Kidney glomerular epithelial cell (primary cell): ENCODE measurements around the gene TPRG1L.
A peak's percentile ranks its signal among the peaks of the same experiment; 100 is the strongest.
"Not testable (repeated sequence)": the region's sequence is repeated elsewhere in the genome, so short reads cannot be mapped to it uniquely, and the experiment has no call there.

ENCODE experiments used
- DNase-seq: peaks from one replicate; lab custom pipeline; 2025; lab: John Stamatoyannopoulos, UW

TPRG1L gene

GRCh38 chr1:3624200-3625136, at the start of gene TPRG1L:
Gene TPRG1L (plus strand): TSS chr1:3625015. CDS start chr1:3625073, 58 bp downstream.
- DNase-seq = peak; percentile 93

GRCh38 chr1:3575515-3575914, 49.3 kb upstream of the TPRG1L start:
- not testable (repeated sequence) for DNase-seq

- no peak for DNase-seq
Measured at GRCh38 chr1:3575993-3576392, 48.8 kb upstream of the TPRG1L start.

- peak; percentile 12 for DNase-seq
Measured at GRCh38 chr1:3577300-3577699, 47.5 kb upstream of the TPRG1L start.

- no peak for DNase-seq
Measured at GRCh38 chr1:3577711-3578432, 46.9 kb upstream of the TPRG1L start.

- DNase-seq = no peak
Measured at GRCh38 chr1:3578433-3578805, 46.4 kb upstream of the TPRG1L start.

GRCh38 chr1:3578906-3579305, 45.9 kb upstream of the TPRG1L start:
- no peak for DNase-seq

GRCh38 chr1:3579626-3580025, 45.2 kb upstream of the TPRG1L start:
- no peak for DNase-seq

- DNase-seq = no peak
Measured at GRCh38 chr1:3580231-3580630, 44.6 kb upstream of the TPRG1L start.

- no peak for DNase-seq
Measured at GRCh38 chr1:3581296-3582036, 43.3 kb upstream of the TPRG1L start.

- DNase-seq = not testable (repeated sequence)
Measured at GRCh38 chr1:3583751-3584150, 41.1 kb upstream of the TPRG1L start.

GRCh38 chr1:3584915-3585314, 39.9 kb upstream of the TPRG1L start:
- no peak for DNase-seq

- DNase-seq = not testable (repeated sequence)
Measured at GRCh38 chr1:3585353-3585868, 39.4 kb upstream of the TPRG1L start.

GRCh38 chr1:3585940-3586568, 38.8 kb upstream of the TPRG1L start:
- DNase-seq = no peak

GRCh38 chr1:3586986-3587759, 37.6 kb upstream of the TPRG1L start:
- DNase-seq = no peak

GRCh38 chr1:3588395-3588794, 36.4 kb upstream of the TPRG1L start:
- DNase-seq = no peak

- DNase-seq = no peak
Measured at GRCh38 chr1:3590139-3590763, 34.6 kb upstream of the TPRG1L start.

- DNase-seq = peak; percentile 14
Measured at GRCh38 chr1:3590951-3591865, 33.6 kb upstream of the TPRG1L start.

GRCh38 chr1:3593334-3593733, 31.5 kb upstream of the TPRG1L start:
- no peak for DNase-seq
